K562 (cell line): ENCODE data around the gene VWA1. TPM values are rescaled to one million over a fixed set of nuclear protein-coding genes. Genes with fewer than 3 reads are reported as not detected.
"Not testable (repeated sequence)": the region's sequence is repeated elsewhere in the genome, so short reads cannot be mapped to it uniquely, and the experiment has no call there.

Experiments
- ATAC-seq: fragments of 200-7000 bp; cut with Tn5 transposase; 3 replicates; pipeline ENCODE4 v1.9.1; 2020; ENCODE audit warnings: moderate library complexity
- BruUV-seq: library from RNA; stranded (reverse); fragments of 400-500 nt; replicated peaks from 2 replicates; lab custom pipeline; 2021; lab: Mats Ljungman, UMichigan
- CTCF ChIA-PET: fragments of 300-600 bp; formaldehyde crosslinking; extraction: SDS; loops from one replicate; lab custom pipeline; 2021; ENCODE audit warnings: low intra/inter-chr PET ratio; lab: Yijun Ruan, JAX
- POLR2A ChIA-PET: fragments of 300-600, 350-650 bp; sonication (Branson Sonifier 250); formaldehyde crosslinking; extraction: SDS; loops from one replicate; lab custom pipeline; 2021; ENCODE audit warnings: antibody characterized with exemption, inconsistent platforms; lab: Yijun Ruan, JAX
- DNase-seq, 4 experiments: peaks; one replicate each; pipeline versions ENCODE4 v3.0.0 to v3.0.0-alpha.2; 2011 to 2018; ENCODE audit warnings: low spot score in 3 of 4, mixed read lengths in 3 of 4; ENCODE audit errors: extremely low read depth in 1 of 4
- FAIRE-seq: peaks from 2 replicates; lab custom pipeline; 2011; peaks lifted over from hg19 to GRCh38; lab: Jason Lieb, UNC
- H2AFZ ChIP-seq: 2 replicates; pipeline ENCODE4 v1.6.0; 2011; ENCODE audit warnings: low read depth, low read length, control low read depth, inconsistent platforms
- H3K27ac ChIP-seq: fragments of 200-600 bp; 3 replicates; pipeline ENCODE4 v1.8.0; 2011; ENCODE audit warnings: low read depth, mild to moderate bottlenecking, control low read depth, inconsistent platforms, low read length, moderate library complexity, mixed read lengths; ENCODE audit errors: extremely low read depth
- H3K27me3 ChIP-seq, 2 experiments: fragments of 300-600 bp in 1 of 2; 2 replicates in 1 of 2; 3 replicates in 1 of 2; pipeline versions ENCODE4 v1.6.0 to v1.8.0; 2011; ENCODE audit warnings: inconsistent platforms in 2 of 2, low read length in 2 of 2, mild to moderate bottlenecking in 1 of 2, mixed read lengths in 1 of 2, moderate library complexity in 1 of 2; ENCODE audit not compliant: control insufficient read depth in 2 of 2, insufficient read depth in 2 of 2
- H3K36me3 ChIP-seq: fragments of 300-600 bp; 3 replicates; pipeline ENCODE4 v1.8.0; 2011; ENCODE audit warnings: mild to moderate bottlenecking, low read length, inconsistent platforms; ENCODE audit not compliant: control insufficient read depth, insufficient read depth
- H3K4me1 ChIP-seq, 2 experiments: fragments of 200-600 bp in 1 of 2; replicated peaks in 1 of 2; 2 replicates in 1 of 2; 3 replicates in 1 of 2; pipeline versions ENCODE4 v1.5.1 to v1.8.0; 2011; ENCODE audit warnings: inconsistent platforms in 2 of 2, low read length in 2 of 2, mild to moderate bottlenecking in 1 of 2, mixed read lengths in 1 of 2, moderate library complexity in 1 of 2; ENCODE audit not compliant: control insufficient read depth in 2 of 2, insufficient read depth in 2 of 2
- H3K4me2 ChIP-seq: 2 replicates; pipeline ENCODE4 v1.6.1; 2011; ENCODE audit warnings: low read length, control low read depth, inconsistent platforms, mixed read lengths; ENCODE audit not compliant: insufficient read depth
- H3K4me3 ChIP-seq: fragments of 200-600 bp; sonication (generic), shearing (Covaris generic); 2 replicates; pipeline ENCODE4 v1.5.1; 2016; ENCODE audit warnings: control low read depth, inconsistent platforms
- H3K79me2 ChIP-seq: fragments of 200-600 bp; 3 replicates; pipeline ENCODE4 v1.8.0; 2011; ENCODE audit warnings: low read length, inconsistent platforms; ENCODE audit not compliant: control insufficient read depth, insufficient read depth
- H3K9ac ChIP-seq, 2 experiments: 2 replicates each; pipeline versions ENCODE4 v1.6.0 to v1.6.1; 2011; ENCODE audit warnings: low read depth in 2 of 2, low read length in 2 of 2, control low read depth in 1 of 2, inconsistent platforms in 1 of 2, mild to moderate bottlenecking in 1 of 2, mixed read lengths in 1 of 2; ENCODE audit not compliant: insufficient read depth in 1 of 2
- H3K9me1 ChIP-seq: one replicate; pipeline ENCODE4 v1.6.0; 2011; ENCODE audit warnings: inconsistent platforms, mild to moderate bottlenecking, low read length, moderate library complexity; ENCODE audit not compliant: control insufficient read depth, insufficient read depth
- H3K9me3 ChIP-seq: replicated peaks from 2 replicates; pipeline ENCODE4 v1.5.1; 2011; ENCODE audit warnings: low read depth, low read length, inconsistent platforms; ENCODE audit not compliant: control insufficient read depth, insufficient read depth
- H4K20me1 ChIP-seq: replicated peaks from 2 replicates; pipeline ENCODE4 v1.6.1; 2011; ENCODE audit warnings: low read length, inconsistent platforms, mixed read lengths; ENCODE audit not compliant: control insufficient read depth, insufficient read depth
- ARID2 ChIP-seq: fragments of 450-650 bp; IDR thresholded peaks from 2 replicates; pipeline ENCODE4 v1.6.1; 2017; ENCODE audit warnings: antibody characterized with exemption, mild to moderate bottlenecking
- ARNT ChIP-seq, 2 experiments: fragments of 450-650 bp; IDR thresholded peaks; 2 replicates each; pipeline ENCODE4 v1.6.1; 2016; ENCODE audit warnings: mild to moderate bottlenecking in 1 of 2
- BCOR ChIP-seq: fragments of 450-650 bp; IDR thresholded peaks from 2 replicates; pipeline ENCODE4 v1.6.1; 2016
- KDM1A ChIP-seq, 2 experiments: fragments of 450-650 bp; IDR thresholded peaks; 2 replicates each; pipeline ENCODE4 v1.6.1; 2016; ENCODE audit warnings: mild to moderate bottlenecking in 2 of 2
- PKNOX1 ChIP-seq: fragments of 450-650 bp; IDR thresholded peaks from 2 replicates; pipeline ENCODE4 v1.6.1; 2016
- SMARCE1 ChIP-seq: fragments of 450-650 bp; IDR thresholded peaks from 2 replicates; pipeline ENCODE4 v1.7.1; 2016; ENCODE audit warnings: mild to moderate bottlenecking
- THRAP3 ChIP-seq: fragments of 450-650 bp; IDR thresholded peaks from 2 replicates; pipeline ENCODE4 v1.6.1; 2016; ENCODE audit warnings: mild to moderate bottlenecking, inconsistent platforms, borderline replicate concordance
- TOE1 ChIP-seq, 2 experiments: fragments of 450-650 bp in 1 of 2; sonication (generic) in 1 of 2; formaldehyde crosslinking in 1 of 2; IDR thresholded peaks; 2 replicates each; pipeline versions ENCODE4 v1.7.1 to v1.8.0; 2016 to 2022; ENCODE audit warnings: borderline replicate concordance in 2 of 2, mild to moderate bottlenecking in 2 of 2, antibody characterized with exemption in 1 of 2, inconsistent platforms in 1 of 2, low read depth in 1 of 2, missing genetic modification reagents in 1 of 2, moderate library complexity in 1 of 2
- WGBS: fragments of 100-300 bp; shearing (Covaris generic); methylation state at CpG from one replicate; pipeline ENCODE4 v1.1.6; 2016; ENCODE audit warnings: low coverage, mixed read lengths; ENCODE audit not compliant: insufficient coverage; ENCODE audit errors: missing lambda C conversion rate; 5-methylcytosine and 5-hydroxymethylcytosine counted together
- in situ Hi-C: fragments of 300-500 bp; cut with MboI; formaldehyde crosslinking; loops from 4 replicates; pipeline ENCODE4 v1.15.0; 2018; ENCODE audit warnings: inconsistent platforms, mixed read lengths
- intact Hi-C: fragments of 100-400 bp; cut with micrococcal nuclease; formaldehyde crosslinking; loops from 2 replicates; pipeline ENCODE4 v1.14.2; 2022
- polyA plus RNA-seq, 8 experiments: library from polyadenylated mRNA; depleted of rRNA in 4 of 8; stranded (reverse) in 5 of 8; unstranded in 3 of 8; fragments of >200 nt; fragmentation: Nextera tagmentation in 2 of 8; fragmentation: Illumina TruSeq in 1 of 8; extraction: Ambion mirVana in 2 of 8; extraction: Trizol in 1 of 8; gene quantifications; 2 replicates each; pipeline versions ENCODE4 v1.2.1 to v1.2.3, GENCODE V29; 2011 to 2014; ENCODE audit warnings: inconsistent platforms in 1 of 8, missing spikeins in 1 of 8
- total RNA-seq, 7 experiments: library from RNA; depleted of rRNA in 6 of 7; stranded (reverse); fragments of >200 nt in 6 of 7; fragmentation: Illumina TruSeq in 2 of 7; extraction: Trizol in 2 of 7; gene quantifications; 2 replicates each; pipeline versions ENCODE4 v1.2.1 to v1.2.3, GENCODE V29; 2011 to 2021; ENCODE audit warnings: low replicate concordance in 1 of 7
- TF ChIP-seq, protein P1 (sequence below): fragments of 450-650 bp; IDR thresholded peaks from 2 replicates; pipeline ENCODE4 v1.6.1; 2016; ENCODE audit warnings: borderline replicate concordance
- TF ChIP-seq, protein P2 (sequence below): sonication (generic); formaldehyde crosslinking; IDR thresholded peaks from 2 replicates; pipeline ENCODE4 v1.8.0; 2022; ENCODE audit warnings: missing genetic modification reagents, mild to moderate bottlenecking, moderate library complexity, borderline replicate concordance

The VWA1 gene
- total and polyA plus RNA-seq, 9 of the 15 experiments (the other 6 are each of a cell fraction or from before 2014, with no cell fraction given): 0.01 to 6.4 (median 0.85) TPM

DNA sequence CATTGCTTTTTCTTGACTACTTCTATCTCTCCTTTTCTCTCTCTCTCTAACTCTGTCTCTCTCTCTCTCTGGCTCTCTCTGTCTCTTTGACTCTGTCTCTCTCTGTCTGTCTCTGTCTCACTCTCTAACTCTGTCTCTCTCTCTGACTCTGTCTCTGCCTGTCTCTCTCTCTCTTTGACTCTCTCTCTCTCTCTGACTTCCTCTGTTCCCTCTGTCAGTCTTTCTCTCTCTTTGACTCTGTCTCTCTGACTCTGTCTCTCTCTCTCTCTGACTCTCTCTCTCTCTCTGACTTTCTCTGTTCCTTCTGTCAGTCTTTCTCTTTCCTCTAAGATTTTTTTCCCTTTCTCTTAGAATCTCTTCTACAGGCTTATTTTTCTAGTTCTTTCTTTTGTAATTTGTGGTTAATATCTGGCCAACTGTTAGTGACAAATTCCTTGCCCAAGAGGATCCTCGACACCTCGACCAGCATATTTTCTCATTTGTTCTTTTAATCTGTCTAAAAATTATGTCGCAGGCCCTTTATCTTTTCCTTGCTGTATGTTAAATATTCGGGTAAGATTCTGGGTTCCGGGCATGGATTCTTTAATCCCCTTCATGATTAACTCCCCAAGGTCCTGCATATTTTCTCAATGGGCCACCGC, 13.7 kb downstream of the VWA1 start, which contains the start of gene ATAD3C (continued):
- TF ChIP-seq, protein P1, sequence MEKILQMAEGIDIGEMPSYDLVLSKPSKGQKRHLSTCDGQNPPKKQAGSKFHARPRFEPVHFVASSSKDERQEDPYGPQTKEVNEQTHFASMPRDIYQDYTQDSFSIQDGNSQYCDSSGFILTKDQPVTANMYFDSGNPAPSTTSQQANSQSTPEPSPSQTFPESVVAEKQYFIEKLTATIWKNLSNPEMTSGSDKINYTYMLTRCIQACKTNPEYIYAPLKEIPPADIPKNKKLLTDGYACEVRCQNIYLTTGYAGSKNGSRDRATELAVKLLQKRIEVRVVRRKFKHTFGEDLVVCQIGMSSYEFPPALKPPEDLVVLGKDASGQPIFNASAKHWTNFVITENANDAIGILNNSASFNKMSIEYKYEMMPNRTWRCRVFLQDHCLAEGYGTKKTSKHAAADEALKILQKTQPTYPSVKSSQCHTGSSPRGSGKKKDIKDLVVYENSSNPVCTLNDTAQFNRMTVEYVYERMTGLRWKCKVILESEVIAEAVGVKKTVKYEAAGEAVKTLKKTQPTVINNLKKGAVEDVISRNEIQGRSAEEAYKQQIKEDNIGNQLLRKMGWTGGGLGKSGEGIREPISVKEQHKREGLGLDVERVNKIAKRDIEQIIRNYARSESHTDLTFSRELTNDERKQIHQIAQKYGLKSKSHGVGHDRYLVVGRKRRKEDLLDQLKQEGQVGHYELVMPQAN: 0 out of 2 replicates have a peak, but pooled peaks have one; percentile 34
- TF ChIP-seq TOE1 (IDR thresholded peaks at IDR 0.05; ENCODE audit: borderline replicate concordance): peak; percentile 35; the same call in 1 of the 2 replicates
- TF ChIP-seq TOE1 (CRISPR knock-in tag; IDR thresholded peaks at IDR 0.05; ENCODE audit: borderline replicate concordance, low read depth): no peak
- TF ChIP-seq, protein P2, sequence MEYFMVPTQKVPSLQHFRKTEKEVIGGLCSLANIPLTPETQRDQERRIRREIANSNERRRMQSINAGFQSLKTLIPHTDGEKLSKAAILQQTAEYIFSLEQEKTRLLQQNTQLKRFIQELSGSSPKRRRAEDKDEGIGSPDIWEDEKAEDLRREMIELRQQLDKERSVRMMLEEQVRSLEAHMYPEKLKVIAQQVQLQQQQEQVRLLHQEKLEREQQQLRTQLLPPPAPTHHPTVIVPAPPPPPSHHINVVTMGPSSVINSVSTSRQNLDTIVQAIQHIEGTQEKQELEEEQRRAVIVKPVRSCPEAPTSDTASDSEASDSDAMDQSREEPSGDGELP (CRISPR knock-in tag): no peak
- TF ChIP-seq ARNT (IDR thresholded peaks at IDR 0.05): 0 out of 4 replicates have a peak, but pooled peaks of 1 of the 2 experiments have one; percentile 40
- 0 out of 2 replicates have a peak, but pooled peaks have one; percentile 8 for TF ChIP-seq ARID2
- TF ChIP-seq SMARCE1: 0 out of 2 replicates have a peak, but pooled peaks have one; percentile 19
- TF ChIP-seq BCOR: peak; percentile 27; the same call in 1 of the 2 replicates
- peak; percentile 38; the same call in 1 of the 2 replicates for TF ChIP-seq PKNOX1
- TF ChIP-seq KDM1A (IDR thresholded peaks at IDR 0.05): 0 out of 4 replicates have a peak, but pooled peaks of 1 of the 2 experiments have one; percentile 14
- TF ChIP-seq THRAP3: peak; percentile 88
- TF ChIP-seq, all 486 proteins: peak for 19

DNA sequence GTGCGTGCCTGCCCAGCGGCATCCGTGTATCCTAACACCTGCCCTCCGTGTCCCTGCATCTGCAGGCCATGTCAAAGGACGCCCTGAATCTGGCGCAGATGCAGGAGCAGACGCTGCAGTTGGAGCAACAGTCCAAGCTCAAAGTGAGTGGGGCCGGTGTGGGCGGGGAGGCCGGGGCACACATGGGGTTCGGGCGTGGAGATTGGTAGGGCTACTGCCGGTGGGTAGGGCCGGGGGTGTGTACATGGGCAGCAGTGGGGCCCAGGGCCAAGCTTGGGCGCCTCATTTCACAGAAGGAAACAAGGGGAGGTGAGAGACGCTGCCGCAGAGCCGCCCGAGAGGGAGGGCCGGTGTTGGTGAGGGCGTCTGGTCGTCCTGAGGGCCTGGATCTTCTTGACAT, 15.1 kb downstream of the VWA1 start:
- intact Hi-C loops, H3K9ac ChIP-seq, H3K27me3 ChIP-seq, H3K27ac ChIP-seq, in situ Hi-C loops, H3K36me3 ChIP-seq, H2AFZ ChIP-seq, H4K20me1 ChIP-seq, POLR2A ChIA-PET, H3K79me2 ChIP-seq, DNase-seq, FAIRE-seq, H3K4me3 ChIP-seq, H3K9me3 ChIP-seq, H3K9me1 ChIP-seq, BruUV-seq, CTCF ChIA-PET, H3K4me2 ChIP-seq, ATAC-seq: not testable (repeated sequence)
- 50% methylated on average over 21 of the region's 22 CpGs for WGBS
- peaks cover 0 to 23% of the 10 kb centered on the region in 2 experiments; a peak in 3 of 5 replicates for H3K4me1 ChIP-seq
